GM23338 (cell line): ENCODE results near the gene CENPP. TPM values are rescaled to one million over a fixed set of nuclear protein-coding genes. Genes with fewer than 3 reads are reported as not detected.

Experiments used
- ATAC-seq: fragments of 200-7000 bp; cut with Tn5 transposase; 3 replicates; pipeline ENCODE4 v1.9.1; 2020
- DNase-seq: peaks from one replicate; pipeline ENCODE4 v3.0.0-alpha.2; 2015; ENCODE audit warnings: low spot score
- H2AFZ ChIP-seq: fragments of 200-600 bp; sonication (generic); 2 replicates; pipeline ENCODE4 v1.8.0; 2016; ENCODE audit warnings: antibody characterized with exemption, mild to moderate bottlenecking, moderate library complexity
- H3F3A ChIP-seq: fragments of 200-600 bp; sonication (generic); replicated peaks from 2 replicates; pipeline ENCODE4 v1.8.0; 2017; ENCODE audit warnings: antibody characterized with exemption, mixed run types, low read depth
- H3K27ac ChIP-seq: fragments of 200-600 bp; sonication (generic); 2 replicates; pipeline ENCODE4 v1.6.1; 2016; ENCODE audit warnings: low read depth
- H3K27me3 ChIP-seq: fragments of 200-600 bp; sonication (generic); 2 replicates; pipeline ENCODE4 v1.8.0; 2016; ENCODE audit warnings: mild to moderate bottlenecking, mixed run types, moderate library complexity; ENCODE audit not compliant: insufficient read depth
- H3K36me3 ChIP-seq: fragments of 200-600 bp; sonication (generic); 2 replicates; pipeline ENCODE4 v1.8.0; 2016; ENCODE audit warnings: mild to moderate bottlenecking; ENCODE audit not compliant: insufficient read depth
- H3K4me1 ChIP-seq: fragments of 200-600 bp; sonication (generic); 2 replicates; pipeline ENCODE4 v1.8.0; 2016; ENCODE audit warnings: mild to moderate bottlenecking, moderate library complexity; ENCODE audit not compliant: insufficient read depth
- H3K4me2 ChIP-seq: fragments of 200-600 bp; sonication (generic); 2 replicates; pipeline ENCODE4 v1.7.1; 2017; ENCODE audit warnings: mixed run types
- H3K4me3 ChIP-seq: fragments of 200-600 bp; sonication (generic); 2 replicates; pipeline ENCODE4 v1.6.1; 2016; ENCODE audit warnings: mixed run types
- H3K79me2 ChIP-seq: fragments of 200-600 bp; sonication (generic); replicated peaks from 2 replicates; pipeline ENCODE4 v1.8.0; 2017; ENCODE audit warnings: mild to moderate bottlenecking; ENCODE audit not compliant: insufficient read depth
- H3K9me2 ChIP-seq: fragments of 200-600 bp; sonication (generic); 2 replicates; pipeline ENCODE4 v1.8.0; 2017; ENCODE audit not compliant: insufficient read depth
- H4K20me1 ChIP-seq: fragments of 200-600 bp; sonication (generic); replicated peaks from 2 replicates; pipeline ENCODE4 v1.8.0; 2017; ENCODE audit warnings: mild to moderate bottlenecking; ENCODE audit not compliant: insufficient read depth
- H3K27ac Mint-ChIP-seq: 2 replicates; pipeline ENCODE4 v1.8.0; 2020; ENCODE audit warnings: inconsistent platforms, mild to moderate bottlenecking, moderate library complexity, mixed read lengths
- H3K27me3 Mint-ChIP-seq: 3 replicates; pipeline ENCODE4 v1.8.0; 2022; ENCODE audit warnings: low read depth, mild to moderate bottlenecking, moderate library complexity, mixed read lengths, inconsistent platforms; ENCODE audit not compliant: insufficient read depth, poor library complexity
- H3K36me3 Mint-ChIP-seq: 3 replicates; pipeline ENCODE4 v1.8.0; 2021; ENCODE audit warnings: low read depth, mild to moderate bottlenecking, inconsistent platforms, moderate library complexity, mixed read lengths
- H3K4me1 Mint-ChIP-seq: 3 replicates; pipeline ENCODE4 v1.8.0; 2020; ENCODE audit warnings: mild to moderate bottlenecking, inconsistent platforms, mixed read lengths
- H3K4me3 Mint-ChIP-seq: 3 replicates; pipeline ENCODE4 v1.8.0; 2021; ENCODE audit warnings: moderate library complexity, mild to moderate bottlenecking, inconsistent platforms, mixed read lengths
- H3K9me3 Mint-ChIP-seq: 3 replicates; pipeline ENCODE4 v1.8.0; 2020; ENCODE audit warnings: moderate library complexity, mild to moderate bottlenecking, inconsistent platforms, mixed read lengths
- CREB1 ChIP-seq: fragments of 250-450 bp; sonication (Bioruptor Pico); IDR thresholded peaks from 2 replicates; pipeline ENCODE4 v1.5.0; 2020; ENCODE audit warnings: low read depth, mild to moderate bottlenecking, moderate library complexity
- EZH2 ChIP-seq: fragments of 200-600 bp; sonication (generic); IDR thresholded peaks from one replicate; pipeline ENCODE4 v1.8.0; 2017; ENCODE audit warnings: antibody characterized with exemption, mild to moderate bottlenecking, low read depth; ENCODE audit not compliant: unreplicated experiment
- EZH2phosphoT487 ChIP-seq: fragments of 200-600 bp; sonication (generic); IDR thresholded peaks from one replicate; pipeline ENCODE4 v1.8.1; 2018; ENCODE audit warnings: antibody characterized with exemption; ENCODE audit not compliant: unreplicated experiment
- JUNB ChIP-seq: IDR thresholded peaks from one replicate; pipeline ENCODE4 v1.6.1; 2016; ENCODE audit warnings: antibody characterized with exemption; ENCODE audit not compliant: unreplicated experiment
- NANOG ChIP-seq: IDR thresholded peaks from 2 replicates; pipeline ENCODE4 v1.6.1; 2016; ENCODE audit warnings: antibody characterized with exemption, borderline replicate concordance
- POLR2AphosphoS5 ChIP-seq: IDR thresholded peaks from 2 replicates; pipeline ENCODE4 v1.6.1; 2016; ENCODE audit warnings: antibody characterized with exemption, low read depth
- STAT1 ChIP-seq: IDR thresholded peaks from one replicate; pipeline ENCODE4 v1.6.1; 2016; ENCODE audit warnings: antibody characterized with exemption; ENCODE audit not compliant: unreplicated experiment
- ZNF114 ChIP-seq: fragments of 250-450 bp; sonication (Bioruptor Pico); IDR thresholded peaks from 2 replicates; pipeline ENCODE4 v1.5.0; 2020; ENCODE audit warnings: mild to moderate bottlenecking, moderate library complexity
- ZNF331 ChIP-seq: fragments of 250-450 bp; sonication (Bioruptor Pico); IDR thresholded peaks from 2 replicates; pipeline ENCODE4 v1.5.0; 2020; ENCODE audit warnings: low read depth, mild to moderate bottlenecking, moderate library complexity
- polyA plus RNA-seq: library from polyadenylated mRNA; unstranded; fragments of >200 nt; fragmentation: Nextera tagmentation; extraction: Ambion mirVana; gene quantifications from 2 replicates; pipeline ENCODE4 v1.2.1, GENCODE V29; 2016
- total RNA-seq: library from RNA; depleted of rRNA; stranded (reverse); fragments of >200 nt; shearing (Covaris generic); gene quantifications from 2 replicates; pipeline ENCODE4 v1.2.3, GENCODE V29; 2014
- TF ChIP-seq, protein P1 (sequence below), 2 experiments: fragments of 200-600 bp in 1 of 2; sonication (generic) in 1 of 2; conservative IDR thresholded peaks; 2 replicates each; pipeline versions ENCODE4 v1.5.1 to v1.6.1; 2016 to 2017; ENCODE audit warnings: antibody characterized with exemption in 2 of 2, low read depth in 2 of 2, mild to moderate bottlenecking in 2 of 2, moderate library complexity in 1 of 2
- TF ChIP-seq, protein P2 (sequence below): fragments of 250-450 bp; sonication (Bioruptor Pico); IDR thresholded peaks from 2 replicates; pipeline ENCODE4 v1.5.0; 2020; ENCODE audit warnings: mild to moderate bottlenecking, moderate library complexity
- TF ChIP-seq, protein P3 (sequence below): IDR thresholded peaks from 2 replicates; pipeline ENCODE4 v1.6.1; 2016; ENCODE audit warnings: antibody characterized with exemption
- TF ChIP-seq, protein P4 (sequence below): IDR thresholded peaks from one replicate; pipeline ENCODE4 v1.6.1; 2018; ENCODE audit warnings: antibody characterized with exemption; ENCODE audit not compliant: unreplicated experiment

The CENPP gene
- total and polyA plus RNA-seq, 2 experiments from 2014 or later: 11.0 to 12.6 TPM

DNA sequence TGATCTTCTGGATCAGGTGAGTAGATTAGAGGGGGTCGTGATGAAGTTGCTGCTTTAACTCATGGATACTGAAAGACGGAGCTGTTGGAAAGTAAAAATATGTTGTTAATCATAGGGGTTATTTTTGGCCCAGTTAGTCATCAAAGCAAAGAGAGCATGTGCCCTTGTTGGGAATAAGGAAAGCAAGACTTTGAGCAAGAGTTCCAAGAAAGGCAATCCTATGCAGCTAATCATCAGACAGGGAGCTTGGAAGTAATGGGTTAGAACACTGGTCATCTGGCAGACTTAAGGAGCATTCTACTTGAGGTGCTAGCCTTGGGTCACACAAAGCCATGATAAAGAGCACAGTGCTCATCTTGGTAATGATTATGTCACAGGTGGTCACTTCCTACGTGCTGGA lies 138.2 kb downstream of the CENPP start (continued):
- no peak for TF ChIP-seq ZNF331
- TF ChIP-seq POLR2AphosphoS5: no peak

DNA sequence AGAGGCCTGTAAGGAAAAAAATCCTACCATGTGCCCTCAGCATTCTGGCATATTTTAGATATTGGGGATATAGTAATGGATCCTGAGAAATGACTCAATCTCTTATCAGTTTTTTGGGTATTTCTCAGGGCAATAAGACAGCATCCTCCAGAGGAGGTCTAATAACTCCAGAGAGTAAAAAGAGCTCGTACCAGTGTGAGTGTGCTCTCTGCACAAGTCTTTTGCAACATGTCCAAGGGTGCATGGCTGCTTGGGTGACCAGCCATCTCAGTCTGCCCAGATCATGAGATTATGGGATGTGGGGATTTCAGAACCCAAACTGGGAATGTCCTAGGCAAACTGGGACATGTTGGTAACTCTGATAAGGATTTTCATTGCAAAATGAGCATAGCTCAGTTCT lies 141.3 kb downstream of the CENPP start:
- no peak overlapping the region for H3K27ac Mint-ChIP-seq
- no peaks in the 10 kb centered on the region for H3K36me3 ChIP-seq
- H3K79me2 ChIP-seq: no peaks in the 10 kb centered on the region
- H3K27me3 ChIP-seq: no peaks in the 10 kb centered on the region
- no peak overlapping the region for H3K4me3 Mint-ChIP-seq
- H3K36me3 Mint-ChIP-seq: no peaks in the 10 kb centered on the region
- H3K9me3 Mint-ChIP-seq: no peaks in the 10 kb centered on the region
- no peaks in the 10 kb centered on the region for H3K9me2 ChIP-seq
- H3K4me3 ChIP-seq: no peak overlapping the region
- peaks cover 2% of the 10 kb centered on the region for H3K27me3 Mint-ChIP-seq
- H3K27ac ChIP-seq: no peak overlapping the region
- ATAC-seq: no peak
- H3F3A ChIP-seq: no peaks in the 10 kb centered on the region
- H3K4me1 ChIP-seq: no peaks in the 10 kb centered on the region
- no peaks in the 10 kb centered on the region for H3K4me1 Mint-ChIP-seq
- DNase-seq: no peak
- TF ChIP-seq CREB1 (CRISPR knock-in tag) (no peak), EZH2phosphoT487 (no peak), EZH2 (no peak), STAT1 (no peak), POLR2AphosphoS5 (no peak), ZNF331 (no peak), NANOG (no peak), ZNF114 (no peak), JUNB (no peak)
- TF ChIP-seq, protein P1, sequence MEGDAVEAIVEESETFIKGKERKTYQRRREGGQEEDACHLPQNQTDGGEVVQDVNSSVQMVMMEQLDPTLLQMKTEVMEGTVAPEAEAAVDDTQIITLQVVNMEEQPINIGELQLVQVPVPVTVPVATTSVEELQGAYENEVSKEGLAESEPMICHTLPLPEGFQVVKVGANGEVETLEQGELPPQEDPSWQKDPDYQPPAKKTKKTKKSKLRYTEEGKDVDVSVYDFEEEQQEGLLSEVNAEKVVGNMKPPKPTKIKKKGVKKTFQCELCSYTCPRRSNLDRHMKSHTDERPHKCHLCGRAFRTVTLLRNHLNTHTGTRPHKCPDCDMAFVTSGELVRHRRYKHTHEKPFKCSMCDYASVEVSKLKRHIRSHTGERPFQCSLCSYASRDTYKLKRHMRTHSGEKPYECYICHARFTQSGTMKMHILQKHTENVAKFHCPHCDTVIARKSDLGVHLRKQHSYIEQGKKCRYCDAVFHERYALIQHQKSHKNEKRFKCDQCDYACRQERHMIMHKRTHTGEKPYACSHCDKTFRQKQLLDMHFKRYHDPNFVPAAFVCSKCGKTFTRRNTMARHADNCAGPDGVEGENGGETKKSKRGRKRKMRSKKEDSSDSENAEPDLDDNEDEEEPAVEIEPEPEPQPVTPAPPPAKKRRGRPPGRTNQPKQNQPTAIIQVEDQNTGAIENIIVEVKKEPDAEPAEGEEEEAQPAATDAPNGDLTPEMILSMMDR (conservative IDR thresholded peaks at IDR 0.05; ENCODE audit: low read depth in 2 of 2): no peak
- TF ChIP-seq, protein P2, sequence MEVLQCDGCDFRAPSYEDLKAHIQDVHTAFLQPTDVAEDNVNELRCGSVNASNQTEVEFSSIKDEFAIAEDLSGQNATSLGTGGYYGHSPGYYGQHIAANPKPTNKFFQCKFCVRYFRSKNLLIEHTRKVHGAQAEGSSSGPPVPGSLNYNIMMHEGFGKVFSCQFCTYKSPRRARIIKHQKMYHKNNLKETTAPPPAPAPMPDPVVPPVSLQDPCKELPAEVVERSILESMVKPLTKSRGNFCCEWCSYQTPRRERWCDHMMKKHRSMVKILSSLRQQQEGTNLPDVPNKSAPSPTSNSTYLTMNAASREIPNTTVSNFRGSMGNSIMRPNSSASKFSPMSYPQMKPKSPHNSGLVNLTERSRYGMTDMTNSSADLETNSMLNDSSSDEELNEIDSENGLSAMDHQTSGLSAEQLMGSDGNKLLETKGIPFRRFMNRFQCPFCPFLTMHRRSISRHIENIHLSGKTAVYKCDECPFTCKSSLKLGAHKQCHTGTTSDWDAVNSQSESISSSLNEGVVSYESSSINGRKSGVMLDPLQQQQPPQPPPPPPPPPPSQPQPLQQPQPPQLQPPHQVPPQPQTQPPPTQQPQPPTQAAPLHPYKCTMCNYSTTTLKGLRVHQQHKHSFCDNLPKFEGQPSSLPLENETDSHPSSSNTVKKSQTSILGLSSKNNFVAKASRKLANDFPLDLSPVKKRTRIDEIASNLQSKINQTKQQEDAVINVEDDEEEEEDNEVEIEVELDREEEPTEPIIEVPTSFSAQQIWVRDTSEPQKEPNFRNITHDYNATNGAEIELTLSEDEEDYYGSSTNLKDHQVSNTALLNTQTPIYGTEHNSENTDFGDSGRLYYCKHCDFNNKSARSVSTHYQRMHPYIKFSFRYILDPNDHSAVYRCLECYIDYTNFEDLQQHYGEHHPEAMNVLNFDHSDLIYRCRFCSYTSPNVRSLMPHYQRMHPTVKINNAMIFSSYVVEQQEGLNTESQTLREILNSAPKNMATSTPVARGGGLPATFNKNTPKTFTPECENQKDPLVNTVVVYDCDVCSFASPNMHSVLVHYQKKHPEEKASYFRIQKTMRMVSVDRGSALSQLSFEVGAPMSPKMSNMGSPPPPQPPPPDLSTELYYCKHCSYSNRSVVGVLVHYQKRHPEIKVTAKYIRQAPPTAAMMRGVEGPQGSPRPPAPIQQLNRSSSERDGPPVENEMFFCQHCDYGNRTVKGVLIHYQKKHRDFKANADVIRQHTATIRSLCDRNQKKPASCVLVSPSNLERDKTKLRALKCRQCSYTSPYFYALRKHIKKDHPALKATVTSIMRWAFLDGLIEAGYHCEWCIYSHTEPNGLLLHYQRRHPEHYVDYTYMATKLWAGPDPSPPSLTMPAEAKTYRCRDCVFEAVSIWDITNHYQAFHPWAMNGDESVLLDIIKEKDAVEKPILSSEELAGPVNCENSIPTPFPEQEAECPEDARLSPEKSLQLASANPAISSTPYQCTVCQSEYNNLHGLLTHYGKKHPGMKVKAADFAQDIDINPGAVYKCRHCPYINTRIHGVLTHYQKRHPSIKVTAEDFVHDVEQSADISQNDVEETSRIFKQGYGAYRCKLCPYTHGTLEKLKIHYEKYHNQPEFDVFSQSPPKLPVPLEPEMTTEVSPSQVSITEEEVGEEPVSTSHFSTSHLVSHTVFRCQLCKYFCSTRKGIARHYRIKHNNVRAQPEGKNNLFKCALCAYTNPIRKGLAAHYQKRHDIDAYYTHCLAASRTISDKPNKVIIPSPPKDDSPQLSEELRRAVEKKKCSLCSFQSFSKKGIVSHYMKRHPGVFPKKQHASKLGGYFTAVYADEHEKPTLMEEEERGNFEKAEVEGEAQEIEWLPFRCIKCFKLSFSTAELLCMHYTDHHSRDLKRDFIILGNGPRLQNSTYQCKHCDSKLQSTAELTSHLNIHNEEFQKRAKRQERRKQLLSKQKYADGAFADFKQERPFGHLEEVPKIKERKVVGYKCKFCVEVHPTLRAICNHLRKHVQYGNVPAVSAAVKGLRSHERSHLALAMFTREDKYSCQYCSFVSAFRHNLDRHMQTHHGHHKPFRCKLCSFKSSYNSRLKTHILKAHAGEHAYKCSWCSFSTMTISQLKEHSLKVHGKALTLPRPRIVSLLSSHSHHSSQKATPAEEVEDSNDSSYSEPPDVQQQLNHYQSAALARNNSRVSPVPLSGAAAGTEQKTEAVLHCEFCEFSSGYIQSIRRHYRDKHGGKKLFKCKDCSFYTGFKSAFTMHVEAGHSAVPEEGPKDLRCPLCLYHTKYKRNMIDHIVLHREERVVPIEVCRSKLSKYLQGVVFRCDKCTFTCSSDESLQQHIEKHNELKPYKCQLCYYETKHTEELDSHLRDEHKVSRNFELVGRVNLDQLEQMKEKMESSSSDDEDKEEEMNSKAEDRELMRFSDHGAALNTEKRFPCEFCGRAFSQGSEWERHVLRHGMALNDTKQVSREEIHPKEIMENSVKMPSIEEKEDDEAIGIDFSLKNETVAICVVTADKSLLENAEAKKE (CRISPR knock-in tag): no peak
- TF ChIP-seq, protein P3, sequence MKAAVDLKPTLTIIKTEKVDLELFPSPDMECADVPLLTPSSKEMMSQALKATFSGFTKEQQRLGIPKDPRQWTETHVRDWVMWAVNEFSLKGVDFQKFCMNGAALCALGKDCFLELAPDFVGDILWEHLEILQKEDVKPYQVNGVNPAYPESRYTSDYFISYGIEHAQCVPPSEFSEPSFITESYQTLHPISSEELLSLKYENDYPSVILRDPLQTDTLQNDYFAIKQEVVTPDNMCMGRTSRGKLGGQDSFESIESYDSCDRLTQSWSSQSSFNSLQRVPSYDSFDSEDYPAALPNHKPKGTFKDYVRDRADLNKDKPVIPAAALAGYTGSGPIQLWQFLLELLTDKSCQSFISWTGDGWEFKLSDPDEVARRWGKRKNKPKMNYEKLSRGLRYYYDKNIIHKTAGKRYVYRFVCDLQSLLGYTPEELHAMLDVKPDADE: no peak
- TF ChIP-seq, protein P4, sequence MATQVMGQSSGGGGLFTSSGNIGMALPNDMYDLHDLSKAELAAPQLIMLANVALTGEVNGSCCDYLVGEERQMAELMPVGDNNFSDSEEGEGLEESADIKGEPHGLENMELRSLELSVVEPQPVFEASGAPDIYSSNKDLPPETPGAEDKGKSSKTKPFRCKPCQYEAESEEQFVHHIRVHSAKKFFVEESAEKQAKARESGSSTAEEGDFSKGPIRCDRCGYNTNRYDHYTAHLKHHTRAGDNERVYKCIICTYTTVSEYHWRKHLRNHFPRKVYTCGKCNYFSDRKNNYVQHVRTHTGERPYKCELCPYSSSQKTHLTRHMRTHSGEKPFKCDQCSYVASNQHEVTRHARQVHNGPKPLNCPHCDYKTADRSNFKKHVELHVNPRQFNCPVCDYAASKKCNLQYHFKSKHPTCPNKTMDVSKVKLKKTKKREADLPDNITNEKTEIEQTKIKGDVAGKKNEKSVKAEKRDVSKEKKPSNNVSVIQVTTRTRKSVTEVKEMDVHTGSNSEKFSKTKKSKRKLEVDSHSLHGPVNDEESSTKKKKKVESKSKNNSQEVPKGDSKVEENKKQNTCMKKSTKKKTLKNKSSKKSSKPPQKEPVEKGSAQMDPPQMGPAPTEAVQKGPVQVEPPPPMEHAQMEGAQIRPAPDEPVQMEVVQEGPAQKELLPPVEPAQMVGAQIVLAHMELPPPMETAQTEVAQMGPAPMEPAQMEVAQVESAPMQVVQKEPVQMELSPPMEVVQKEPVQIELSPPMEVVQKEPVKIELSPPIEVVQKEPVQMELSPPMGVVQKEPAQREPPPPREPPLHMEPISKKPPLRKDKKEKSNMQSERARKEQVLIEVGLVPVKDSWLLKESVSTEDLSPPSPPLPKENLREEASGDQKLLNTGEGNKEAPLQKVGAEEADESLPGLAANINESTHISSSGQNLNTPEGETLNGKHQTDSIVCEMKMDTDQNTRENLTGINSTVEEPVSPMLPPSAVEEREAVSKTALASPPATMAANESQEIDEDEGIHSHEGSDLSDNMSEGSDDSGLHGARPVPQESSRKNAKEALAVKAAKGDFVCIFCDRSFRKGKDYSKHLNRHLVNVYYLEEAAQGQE: no peak
- H3K4me2 ChIP-seq: no peak overlapping the region
- no peaks in the 10 kb centered on the region; the same call in 1 of the 2 replicates for H4K20me1 ChIP-seq
- H2AFZ ChIP-seq: no peak overlapping the region
